Neural progenitor cell (in vitro differentiated cells): Measurements from ENCODE around the gene TTPAL.

ENCODE experiments used
- EZH2 ChIP-seq: fragments of 200-600 bp; sonication (generic); IDR thresholded peaks from 2 replicates; pipeline ENCODE4 v1.6.1; 2017; ENCODE audit warnings: antibody characterized with exemption, mild to moderate bottlenecking, moderate library complexity
- TF ChIP-seq, protein P1 (sequence below): fragments of 200-600 bp; sonication (generic); IDR thresholded peaks from 2 replicates; pipeline ENCODE4 v1.5.1; 2017; ENCODE audit warnings: antibody characterized with exemption, mild to moderate bottlenecking

DNA sequence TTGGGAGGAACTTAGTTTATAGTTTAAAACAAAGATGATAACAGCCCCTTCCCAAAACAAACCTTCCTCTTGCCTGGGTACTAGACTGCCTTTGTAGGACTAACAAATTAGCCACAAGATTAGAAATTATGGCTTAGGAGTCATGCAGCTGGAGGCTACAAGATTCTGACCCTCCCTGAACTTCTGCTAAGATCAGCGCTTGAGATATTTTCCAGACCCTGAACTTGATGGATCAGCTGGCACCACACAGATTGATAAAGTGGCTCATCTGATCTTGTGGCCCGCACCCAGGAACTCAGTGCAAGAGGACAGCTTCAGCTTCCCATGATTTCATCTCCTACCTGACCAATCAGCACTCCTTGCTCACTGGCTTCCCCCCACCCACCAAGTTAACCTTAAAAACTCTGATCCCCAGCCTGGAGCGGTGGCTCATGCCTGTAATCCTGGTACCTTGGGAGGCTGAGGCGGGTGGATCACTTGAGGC is 52.1 kb downstream of the TTPAL start:
- TF ChIP-seq, protein P1, sequence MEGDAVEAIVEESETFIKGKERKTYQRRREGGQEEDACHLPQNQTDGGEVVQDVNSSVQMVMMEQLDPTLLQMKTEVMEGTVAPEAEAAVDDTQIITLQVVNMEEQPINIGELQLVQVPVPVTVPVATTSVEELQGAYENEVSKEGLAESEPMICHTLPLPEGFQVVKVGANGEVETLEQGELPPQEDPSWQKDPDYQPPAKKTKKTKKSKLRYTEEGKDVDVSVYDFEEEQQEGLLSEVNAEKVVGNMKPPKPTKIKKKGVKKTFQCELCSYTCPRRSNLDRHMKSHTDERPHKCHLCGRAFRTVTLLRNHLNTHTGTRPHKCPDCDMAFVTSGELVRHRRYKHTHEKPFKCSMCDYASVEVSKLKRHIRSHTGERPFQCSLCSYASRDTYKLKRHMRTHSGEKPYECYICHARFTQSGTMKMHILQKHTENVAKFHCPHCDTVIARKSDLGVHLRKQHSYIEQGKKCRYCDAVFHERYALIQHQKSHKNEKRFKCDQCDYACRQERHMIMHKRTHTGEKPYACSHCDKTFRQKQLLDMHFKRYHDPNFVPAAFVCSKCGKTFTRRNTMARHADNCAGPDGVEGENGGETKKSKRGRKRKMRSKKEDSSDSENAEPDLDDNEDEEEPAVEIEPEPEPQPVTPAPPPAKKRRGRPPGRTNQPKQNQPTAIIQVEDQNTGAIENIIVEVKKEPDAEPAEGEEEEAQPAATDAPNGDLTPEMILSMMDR = no peak
- no peak for TF ChIP-seq EZH2
